OCI-LY1 (cell line): ENCODE results near the gene PGBD5.

Experiments used
- H2AFZ ChIP-seq: fragments of 200-600 bp; sonication (generic), shearing (Covaris generic); 2 replicates; pipeline ENCODE4 v1.6.0; 2014; ENCODE audit warnings: antibody characterized with exemption, mild to moderate bottlenecking, low read length
- H3F3A ChIP-seq: fragments of 200-600 bp; sonication (generic), shearing (Covaris generic); 2 replicates; pipeline ENCODE4 v1.6.0; 2014; ENCODE audit warnings: mild to moderate bottlenecking, antibody characterized with exemption, low read length, moderate library complexity; ENCODE audit not compliant: insufficient read depth
- H3K27ac ChIP-seq: fragments of 200-600 bp; sonication (generic); 2 replicates; pipeline ENCODE4 v1.5.1; 2014; ENCODE audit warnings: low read length, mixed run types, mild to moderate bottlenecking, low read depth; ENCODE audit not compliant: poor library complexity, severe bottlenecking
- H3K27me3 ChIP-seq: fragments of 200-600 bp; sonication (generic); 2 replicates; pipeline ENCODE4 v1.6.0; 2014; ENCODE audit warnings: antibody characterized with exemption, mild to moderate bottlenecking, low read length, moderate library complexity; ENCODE audit not compliant: insufficient read depth
- H3K36me3 ChIP-seq: fragments of 200-600 bp; sonication (generic); 2 replicates; pipeline ENCODE4 v1.6.1; 2014; ENCODE audit warnings: mild to moderate bottlenecking, antibody characterized with exemption, low read length, moderate library complexity, mixed read lengths; ENCODE audit not compliant: insufficient read depth
- H3K4me1 ChIP-seq: fragments of 200-600 bp; sonication (generic); 2 replicates; pipeline ENCODE4 v1.5.1; 2014; ENCODE audit warnings: mild to moderate bottlenecking, low read length, moderate library complexity; ENCODE audit not compliant: insufficient read depth, severe bottlenecking
- H3K4me2 ChIP-seq: fragments of 200-600 bp; sonication (generic), shearing (Covaris generic); 2 replicates; pipeline ENCODE4 v1.6.1; 2014; ENCODE audit warnings: low read length
- H3K4me3 ChIP-seq: fragments of 200-600 bp; sonication (generic); 2 replicates; pipeline ENCODE4 v1.5.1; 2014; ENCODE audit warnings: low read length, low read depth, mild to moderate bottlenecking, mixed read lengths; ENCODE audit not compliant: poor library complexity, severe bottlenecking
- H3K79me2 ChIP-seq: fragments of 200-600 bp; shearing (Covaris generic); 2 replicates; pipeline ENCODE4 v1.6.1; 2016; ENCODE audit warnings: mixed run types, low read length, mixed read lengths; ENCODE audit not compliant: insufficient read depth
- H3K9ac ChIP-seq: fragments of 200-600 bp; sonication (generic), shearing (Covaris generic); 2 replicates; pipeline ENCODE4 v1.6.1; 2014; ENCODE audit warnings: mild to moderate bottlenecking, low read length, mixed read lengths
- H3K9me2 ChIP-seq: fragments of 200-600 bp; sonication (generic), shearing (Covaris generic); 2 replicates; pipeline ENCODE4 v1.6.1; 2014; ENCODE audit warnings: low read depth, mild to moderate bottlenecking, low read length, mixed read lengths
- H3K9me3 ChIP-seq: fragments of 200-600 bp; shearing (Covaris generic); 2 replicates; pipeline ENCODE4 v1.6.1; 2014; ENCODE audit warnings: low read length, mixed read lengths
- H4K20me1 ChIP-seq: fragments of 200-600 bp; sonication (generic), shearing (Covaris generic); 2 replicates; pipeline ENCODE4 v1.6.0; 2016; ENCODE audit warnings: mild to moderate bottlenecking, low read length; ENCODE audit not compliant: insufficient read depth
- EZH2 ChIP-seq: fragments of 200-600 bp; sonication (generic), shearing (Covaris generic); IDR thresholded peaks from 2 replicates; pipeline ENCODE4 v1.8.0; 2017; ENCODE audit warnings: borderline replicate concordance, mixed run types, mild to moderate bottlenecking, antibody characterized with exemption, low read length, moderate library complexity, mixed read lengths
- TF ChIP-seq, protein P1 (sequence below): fragments of 200-600 bp; sonication (generic), shearing (Covaris generic); IDR thresholded peaks from 2 replicates; pipeline ENCODE4 v1.5.1; 2017; ENCODE audit warnings: mild to moderate bottlenecking, antibody characterized with exemption, low read length, moderate library complexity, mixed read lengths

The PGBD5 gene

DNA sequence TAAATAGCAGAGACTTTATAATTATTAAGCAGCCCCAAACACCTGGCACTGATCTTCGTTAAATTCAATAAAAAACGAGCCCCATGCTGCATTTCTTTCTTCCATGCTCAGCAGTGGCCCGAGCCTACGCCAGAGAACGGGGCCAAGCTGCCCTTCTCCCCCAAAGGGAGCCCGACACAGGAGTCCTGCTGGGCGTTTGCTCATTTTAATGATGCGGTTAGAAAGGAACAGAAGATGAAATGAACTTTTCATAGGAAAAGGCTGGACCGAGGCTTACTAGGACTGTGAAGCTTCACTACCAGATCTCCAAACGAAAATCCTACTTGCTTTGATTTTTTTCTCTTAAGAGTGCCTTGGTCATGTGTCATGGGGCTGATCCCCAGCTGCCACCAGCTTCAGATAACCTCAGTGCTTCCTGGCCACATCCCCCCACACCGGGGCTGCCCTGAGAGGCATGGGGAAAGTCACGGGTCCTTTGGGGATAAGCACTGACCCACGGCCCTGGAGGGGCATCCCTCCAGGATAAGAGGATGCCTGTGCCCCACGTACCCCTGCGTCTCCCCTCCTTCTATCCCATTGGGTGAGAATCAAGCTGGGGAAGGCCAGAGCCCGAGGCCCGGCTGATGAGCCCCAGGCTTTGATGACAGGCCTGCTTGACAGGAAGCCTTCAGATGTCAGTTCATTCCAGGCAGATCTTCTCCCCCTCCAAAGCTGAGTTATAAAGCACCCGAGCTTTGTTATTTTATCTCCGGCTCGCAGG is 34.2 kb downstream of the PGBD5 start:
- no peaks in the 10 kb centered on the region for H3K27me3 ChIP-seq
- no peaks in the 10 kb centered on the region for H3K9me2 ChIP-seq
- no peak overlapping the region for H2AFZ ChIP-seq
- no peaks in the 10 kb centered on the region for H4K20me1 ChIP-seq
- H3K9ac ChIP-seq: no peak overlapping the region
- H3K4me3 ChIP-seq: no peak overlapping the region
- H3K27ac ChIP-seq: no peak overlapping the region
- TF ChIP-seq EZH2: no peak
- TF ChIP-seq, protein P1, sequence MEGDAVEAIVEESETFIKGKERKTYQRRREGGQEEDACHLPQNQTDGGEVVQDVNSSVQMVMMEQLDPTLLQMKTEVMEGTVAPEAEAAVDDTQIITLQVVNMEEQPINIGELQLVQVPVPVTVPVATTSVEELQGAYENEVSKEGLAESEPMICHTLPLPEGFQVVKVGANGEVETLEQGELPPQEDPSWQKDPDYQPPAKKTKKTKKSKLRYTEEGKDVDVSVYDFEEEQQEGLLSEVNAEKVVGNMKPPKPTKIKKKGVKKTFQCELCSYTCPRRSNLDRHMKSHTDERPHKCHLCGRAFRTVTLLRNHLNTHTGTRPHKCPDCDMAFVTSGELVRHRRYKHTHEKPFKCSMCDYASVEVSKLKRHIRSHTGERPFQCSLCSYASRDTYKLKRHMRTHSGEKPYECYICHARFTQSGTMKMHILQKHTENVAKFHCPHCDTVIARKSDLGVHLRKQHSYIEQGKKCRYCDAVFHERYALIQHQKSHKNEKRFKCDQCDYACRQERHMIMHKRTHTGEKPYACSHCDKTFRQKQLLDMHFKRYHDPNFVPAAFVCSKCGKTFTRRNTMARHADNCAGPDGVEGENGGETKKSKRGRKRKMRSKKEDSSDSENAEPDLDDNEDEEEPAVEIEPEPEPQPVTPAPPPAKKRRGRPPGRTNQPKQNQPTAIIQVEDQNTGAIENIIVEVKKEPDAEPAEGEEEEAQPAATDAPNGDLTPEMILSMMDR: no peak
- H3K36me3 ChIP-seq: no peaks in the 10 kb centered on the region
- H3K4me2 ChIP-seq: no peak overlapping the region
- H3F3A ChIP-seq: no peaks in the 10 kb centered on the region
- no peaks in the 10 kb centered on the region for H3K79me2 ChIP-seq
- H3K9me3 ChIP-seq: no peaks in the 10 kb centered on the region
- no peaks in the 10 kb centered on the region for H3K4me1 ChIP-seq

DNA sequence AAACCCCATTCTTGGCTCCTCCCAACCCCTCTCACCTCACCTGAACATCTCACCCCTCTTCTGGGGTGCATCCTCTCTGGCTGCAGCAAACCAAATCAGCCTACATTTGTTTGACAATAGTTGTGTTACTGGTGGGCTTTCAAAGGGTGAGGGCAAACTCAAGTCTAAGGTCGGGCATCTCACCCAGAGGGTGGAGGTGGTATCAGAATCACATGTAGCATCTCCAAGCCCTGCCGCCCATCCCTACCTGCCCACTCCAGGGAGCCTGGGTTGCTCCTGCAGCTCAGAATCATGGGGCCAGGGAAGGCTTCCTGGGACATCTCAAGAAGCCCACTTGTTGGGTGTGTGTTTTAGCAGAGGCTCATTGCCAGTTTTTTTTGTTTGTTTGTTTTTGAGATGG is 35.8 kb downstream of the PGBD5 start:
- Histone ChIP-seq H3K36me3 (no peaks in the 10 kb centered on the region), H3K9me3 (no peaks in the 10 kb centered on the region), H2AFZ (no peak overlapping the region), H3K27ac (no peak overlapping the region), H3K4me2 (no peak overlapping the region), H3F3A (no peaks in the 10 kb centered on the region), H3K4me1 (no peaks in the 10 kb centered on the region), H3K79me2 (no peaks in the 10 kb centered on the region), H4K20me1 (no peaks in the 10 kb centered on the region), H3K27me3 (no peaks in the 10 kb centered on the region), H3K9me2 (no peaks in the 10 kb centered on the region), H3K9ac (no peak overlapping the region), H3K4me3 (no peak overlapping the region)
- TF ChIP-seq, protein P1: no peak

DNA sequence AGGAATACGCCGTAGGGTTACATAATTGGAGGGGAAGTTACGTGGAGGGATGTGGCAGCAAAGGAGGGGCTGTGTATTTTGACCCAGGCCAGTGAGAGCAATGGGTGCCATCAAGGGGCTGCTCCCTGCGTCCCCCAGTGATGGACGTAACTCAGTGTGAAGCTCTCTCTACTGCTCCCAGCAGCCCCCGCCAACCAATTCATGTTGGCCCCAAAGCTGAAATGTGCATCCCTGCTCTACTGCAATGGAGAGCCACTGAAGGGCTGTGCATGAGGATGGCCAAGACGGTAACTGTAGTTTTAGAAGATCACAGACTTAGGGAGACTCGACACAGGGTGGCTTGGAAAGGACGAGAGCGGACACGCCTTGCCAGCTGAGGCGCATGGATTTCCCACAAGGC is 38.3 kb downstream of the PGBD5 start:
- Histone ChIP-seq H2AFZ (no peak overlapping the region), H3K27me3 (no peaks in the 10 kb centered on the region), H3K9me2 (no peaks in the 10 kb centered on the region), H3K9me3 (no peaks in the 10 kb centered on the region), H3K79me2 (no peaks in the 10 kb centered on the region), H3K4me1 (no peaks in the 10 kb centered on the region), H4K20me1 (no peaks in the 10 kb centered on the region), H3K27ac (no peak overlapping the region), H3K4me2 (no peak overlapping the region), H3K36me3 (no peaks in the 10 kb centered on the region), H3K4me3 (no peak overlapping the region), H3K9ac (no peak overlapping the region), H3F3A (no peaks in the 10 kb centered on the region)
- TF ChIP-seq, protein P1: no peak
- no peak for TF ChIP-seq EZH2
